ENCODE measurements around the gene TM9SF4.

The TM9SF4 gene

DNA sequence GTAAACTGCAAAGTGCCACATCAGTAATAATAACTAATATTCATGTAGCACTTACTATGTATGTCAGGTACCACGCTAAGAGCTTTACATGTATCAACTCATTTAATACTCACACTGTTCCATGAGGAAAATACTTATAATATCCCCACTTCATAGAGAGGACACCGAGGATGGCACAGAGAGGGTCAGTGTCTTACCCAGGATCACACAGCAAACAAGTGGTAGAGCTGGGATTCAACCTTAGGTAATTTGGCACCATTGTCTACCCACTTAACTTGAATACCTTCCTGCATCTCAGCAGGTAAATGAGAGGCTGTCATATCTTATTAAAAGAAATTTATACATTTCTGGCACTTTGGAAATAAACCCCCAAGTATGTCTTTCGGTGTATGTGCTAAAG, 106.2 kb downstream of the TM9SF4 start:
- H3K4me3 ChIP-seq (ENCODE audit: insufficient read depth, low read depth, low read length): no peak overlapping the region
- H3K9me3 ChIP-seq (ENCODE audit: control insufficient read depth, low read length): no peaks in the 10 kb centered on the region
- H3K4me1 ChIP-seq (ENCODE audit: control insufficient read depth, insufficient read depth, low read length): no peaks in the 10 kb centered on the region
- H3K27me3 ChIP-seq (ENCODE audit: control insufficient read depth, insufficient read depth, low read length, poor library complexity, severe bottlenecking): no peaks in the 10 kb centered on the region
- 96 to 99% methylated on average over 3 of the region's 3 CpGs for WGBS, 2 experiments
- peaks cover 15% of the 10 kb centered on the region for H3K36me3 ChIP-seq (ENCODE audit: control insufficient read depth, insufficient read depth, low read length)
- no peak overlapping the region for H3K27ac ChIP-seq (ENCODE audit: insufficient read depth, low read depth, low read length, poor library complexity, severe bottlenecking)

DNA sequence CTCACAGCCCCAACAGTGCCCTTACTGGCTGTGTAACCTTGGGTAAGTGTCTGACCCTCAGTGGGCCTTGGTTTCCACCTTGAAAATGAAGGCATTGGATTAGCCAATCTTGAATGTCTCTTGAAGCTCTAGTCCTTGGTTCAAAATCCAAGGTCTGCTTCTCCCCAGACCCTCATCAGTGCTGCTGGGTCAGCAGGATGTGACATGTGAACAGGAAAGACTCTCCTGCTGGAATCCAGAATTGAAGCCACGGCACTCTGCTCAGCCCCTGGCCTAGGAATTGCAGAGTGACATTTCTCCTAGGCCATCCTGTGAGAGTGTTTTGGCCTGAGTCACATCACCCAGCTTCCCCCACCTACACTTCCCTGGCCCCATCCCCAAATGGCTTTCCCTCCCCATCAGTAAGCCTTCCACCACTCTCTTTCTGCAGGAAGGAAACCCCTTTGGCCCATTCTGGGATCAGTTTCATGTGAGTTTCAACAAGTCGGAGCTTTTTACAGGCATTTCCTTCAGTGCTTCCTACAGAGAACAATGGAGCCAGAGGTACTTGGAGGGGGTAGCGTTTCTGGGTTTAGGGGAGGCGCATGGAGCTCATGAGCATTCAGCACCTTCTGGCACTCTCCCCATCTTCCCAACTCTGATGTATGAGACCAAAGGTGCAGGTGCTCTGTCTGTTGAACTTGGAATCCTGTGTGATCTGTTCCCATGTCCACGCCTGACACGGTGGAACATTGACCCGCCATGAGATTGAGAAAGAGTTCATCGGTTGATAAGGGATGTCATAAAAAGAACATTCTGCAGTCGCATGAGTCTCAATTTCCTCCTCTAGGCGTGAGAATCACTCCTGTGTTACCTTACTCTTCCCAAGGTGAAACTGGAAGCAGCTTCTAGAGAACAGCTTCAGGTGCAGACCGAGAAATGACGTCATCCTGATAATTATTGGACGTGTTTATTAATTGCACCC, 106.9 kb downstream of the TM9SF4 start:
- WGBS, 2 experiments: 92 to 95% methylated on average over 13 of the region's 13 CpGs
- Histone ChIP-seq H3K27me3 (ENCODE audit: control insufficient read depth, insufficient read depth, low read length, poor library complexity, severe bottlenecking) (no peaks in the 10 kb centered on the region), H3K4me1 (ENCODE audit: control insufficient read depth, insufficient read depth, low read length) (no peaks in the 10 kb centered on the region), H3K27ac (ENCODE audit: insufficient read depth, low read depth, low read length, poor library complexity, severe bottlenecking) (no peak overlapping the region), H3K4me3 (ENCODE audit: insufficient read depth, low read depth, low read length) (no peak overlapping the region), H3K36me3 (ENCODE audit: control insufficient read depth, insufficient read depth, low read length) (peaks cover 15% of the 10 kb centered on the region), H3K9me3 (ENCODE audit: control insufficient read depth, low read length) (no peaks in the 10 kb centered on the region)
